Neural cell (in vitro differentiated cells): ENCODE results near the gene TM7SF3. TPM values are rescaled to one million over a fixed set of nuclear protein-coding genes. Genes with fewer than 3 reads are reported as not detected.

Experiments
- H2AFZ ChIP-seq: fragments of 200-600, 300-800 bp; sonication (generic), shearing (Covaris generic); 2 replicates; pipeline ENCODE4 v1.6.0; 2014; ENCODE audit warnings: low read depth, mild to moderate bottlenecking, antibody characterized with exemption, low read length, moderate library complexity
- H3F3A ChIP-seq: fragments of 200-600 bp; shearing (Covaris generic); 2 replicates; pipeline ENCODE4 v1.6.1; 2016; ENCODE audit warnings: mild to moderate bottlenecking, moderate library complexity, mixed read lengths, antibody characterized with exemption, low read length; ENCODE audit not compliant: insufficient read depth, poor library complexity, severe bottlenecking
- H3K27ac ChIP-seq: fragments of 200-600, 300-800 bp; sonication (generic), shearing (Covaris generic); 2 replicates; pipeline ENCODE4 v1.5.1; 2014; ENCODE audit warnings: mild to moderate bottlenecking, low read length, moderate library complexity
- H3K27me3 ChIP-seq: fragments of 300-800, 200-600 bp; sonication (generic), shearing (Covaris generic); 2 replicates; pipeline ENCODE4 v1.6.0; 2014; ENCODE audit warnings: mild to moderate bottlenecking, low read depth, low read length, moderate library complexity; ENCODE audit not compliant: insufficient read depth
- H3K36me3 ChIP-seq: fragments of 300-800, 200-600 bp; sonication (generic), shearing (Covaris generic); 2 replicates; pipeline ENCODE4 v1.5.1; 2014; ENCODE audit warnings: mild to moderate bottlenecking, antibody characterized with exemption, low read length, moderate library complexity; ENCODE audit not compliant: insufficient read depth
- H3K4me2 ChIP-seq: fragments of 300-800, 200-600 bp; sonication (generic), shearing (Covaris generic); 2 replicates; pipeline ENCODE4 v1.6.0; 2014; ENCODE audit warnings: mild to moderate bottlenecking, low read length
- H3K4me3 ChIP-seq: fragments of 300-800, 200-600 bp; sonication (generic), shearing (Covaris generic); 2 replicates; pipeline ENCODE4 v1.5.1; 2014; ENCODE audit warnings: mild to moderate bottlenecking, low read length, moderate library complexity
- H3K79me2 ChIP-seq: fragments of 200-600 bp; shearing (Covaris generic); replicated peaks from 2 replicates; pipeline ENCODE4 v1.6.0; 2014; ENCODE audit warnings: mild to moderate bottlenecking, low read length, moderate library complexity; ENCODE audit not compliant: insufficient read depth
- H3K9ac ChIP-seq: fragments of 300-800, 200-600 bp; sonication (generic), shearing (Covaris generic); 2 replicates; pipeline ENCODE4 v1.6.1; 2016; ENCODE audit warnings: mild to moderate bottlenecking, low read length, mixed read lengths
- H3K9me2 ChIP-seq: fragments of 200-600 bp; shearing (Covaris generic); 2 replicates; pipeline ENCODE4 v1.6.1; 2016; ENCODE audit warnings: mild to moderate bottlenecking, low read length, mixed read lengths; ENCODE audit not compliant: insufficient read depth
- H3K9me3 ChIP-seq: fragments of 200-600, 300-800 bp; sonication (generic), shearing (Covaris generic); 2 replicates; pipeline ENCODE4 v1.6.1; 2016; ENCODE audit warnings: mild to moderate bottlenecking, mixed run types, low read length, moderate library complexity, mixed read lengths
- H4K20me1 ChIP-seq: fragments of 200-600 bp; shearing (Covaris generic); 2 replicates; pipeline ENCODE4 v1.6.1; 2016; ENCODE audit warnings: mild to moderate bottlenecking, mixed run types; ENCODE audit not compliant: insufficient read depth
- CTCF ChIP-seq: fragments of 450-650 bp; IDR thresholded peaks from 2 replicates; pipeline ENCODE4 v1.5.1; 2014; ENCODE audit warnings: antibody characterized with exemption, mild to moderate bottlenecking, moderate library complexity; ENCODE audit not compliant: poor library complexity, severe bottlenecking
- EP300 ChIP-seq: fragments of 450-650 bp; conservative IDR thresholded peaks from 2 replicates; pipeline ENCODE4 v1.6.1; 2014; ENCODE audit warnings: antibody characterized with exemption, mild to moderate bottlenecking, moderate library complexity; ENCODE audit not compliant: poor library complexity, severe bottlenecking
- EZH2 ChIP-seq: fragments of 200-600, 300-800 bp; shearing (Covaris generic), sonication (generic); IDR thresholded peaks from 2 replicates; pipeline ENCODE4 v1.6.1; 2014; ENCODE audit warnings: antibody characterized with exemption, low read length, borderline replicate concordance, mild to moderate bottlenecking; ENCODE audit not compliant: insufficient read depth, poor library complexity, severe bottlenecking
- MXI1 ChIP-seq: fragments of 450-650 bp; conservative IDR thresholded peaks from 2 replicates; pipeline ENCODE4 v1.6.1; 2014; ENCODE audit warnings: antibody characterized with exemption, mild to moderate bottlenecking; ENCODE audit not compliant: poor library complexity, severe bottlenecking
- POLR2AphosphoS5 ChIP-seq: IDR thresholded peaks from 2 replicates; pipeline ENCODE4 v1.6.1; 2012
- RAD21 ChIP-seq: fragments of 450-650 bp; conservative IDR thresholded peaks from 2 replicates; pipeline ENCODE4 v1.6.1; 2014; ENCODE audit warnings: antibody characterized with exemption, mild to moderate bottlenecking, moderate library complexity
- REST ChIP-seq: IDR thresholded peaks from 2 replicates; pipeline ENCODE4 v1.6.1; 2012; ENCODE audit warnings: borderline replicate concordance
- SMC3 ChIP-seq: fragments of 450-650 bp; conservative IDR thresholded peaks from 2 replicates; pipeline ENCODE4 v1.6.1; 2014; ENCODE audit warnings: antibody characterized with exemption, mild to moderate bottlenecking, moderate library complexity; ENCODE audit not compliant: poor library complexity
- TAF1 ChIP-seq: IDR thresholded peaks from 2 replicates; pipeline ENCODE4 v1.6.1; 2012; ENCODE audit warnings: low read depth
- polyA plus RNA-seq: library from polyadenylated mRNA; depleted of rRNA; stranded (reverse); fragments of >200 nt; gene quantifications from 2 replicates; pipeline ENCODE4 v1.2.3, GENCODE V29; 2014

TM7SF3 gene
- polyA plus RNA-seq, 1 donor from 2014 or later, result 30.0 TPM

DNA sequence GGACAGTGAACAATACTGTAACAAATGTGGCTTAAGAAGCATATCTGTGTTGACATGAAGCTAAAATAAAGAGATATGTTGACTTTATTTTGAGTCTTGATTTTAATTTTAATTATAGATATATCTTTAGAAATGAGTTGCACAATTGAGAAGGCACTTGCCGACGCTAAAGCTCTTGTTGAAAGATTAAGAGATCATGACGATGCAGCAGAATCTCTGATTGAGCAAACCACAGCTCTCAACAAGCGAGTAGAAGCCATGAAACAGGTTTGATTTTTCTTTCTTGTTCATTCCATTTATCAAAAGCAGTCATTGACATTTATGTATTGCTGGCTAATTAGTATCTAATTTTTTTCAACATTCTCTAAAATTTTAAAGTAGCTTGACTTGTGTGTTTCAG lies 60.2 kb downstream of the TM7SF3 start:
- Histone ChIP-seq H3K27ac (no peak overlapping the region), H3K9me3 (no peaks in the 10 kb centered on the region), H3K4me2 (no peak overlapping the region), H3K36me3 (peaks cover 8% of the 10 kb centered on the region), H2AFZ (no peak overlapping the region), H3K4me3 (no peak overlapping the region), H3K27me3 (no peaks in the 10 kb centered on the region), H3K9me2 (no peaks in the 10 kb centered on the region), H4K20me1 (no peaks in the 10 kb centered on the region), H3K79me2 (peaks cover 12% of the 10 kb centered on the region), H3F3A (no peaks in the 10 kb centered on the region), H3K9ac (no peak overlapping the region)
- TF ChIP-seq SMC3, result no peak
- TF ChIP-seq RAD21, result no peak
- no peak for TF ChIP-seq CTCF
- no peak for TF ChIP-seq EZH2
- TF ChIP-seq EP300, result no peak
- no peak for TF ChIP-seq TAF1
- TF ChIP-seq REST, result no peak
- TF ChIP-seq MXI1, result no peak
- TF ChIP-seq POLR2AphosphoS5, result no peak

- Histone ChIP-seq H3K4me2 (no peak overlapping the region), H3F3A (no peaks in the 10 kb centered on the region), H3K27me3 (no peaks in the 10 kb centered on the region), H3K27ac (no peak overlapping the region), H3K4me3 (no peak overlapping the region), H3K9me2 (no peaks in the 10 kb centered on the region), H2AFZ (no peak overlapping the region), H3K79me2 (peaks cover 12% of the 10 kb centered on the region), H3K36me3 (peaks cover 8% of the 10 kb centered on the region), H3K9ac (no peak overlapping the region), H4K20me1 (no peaks in the 10 kb centered on the region), H3K9me3 (no peaks in the 10 kb centered on the region)
- TF ChIP-seq MXI1, result no peak
- TF ChIP-seq CTCF, result no peak
- TF ChIP-seq POLR2AphosphoS5, result no peak
- no peak for TF ChIP-seq RAD21
- TF ChIP-seq SMC3, result no peak
These were observed 60.7 kb downstream of the TM7SF3 start for GRCh38 chr12:26953447-26953846.
